CD4-positive, alpha-beta memory T cell (primary cell): Measurements from ENCODE around the gene EXOC4. TPM values are rescaled to one million over a fixed set of nuclear protein-coding genes. Genes with fewer than 3 reads are reported as not detected.

Experiments used
- CTCF ChIA-PET: fragments of 350-600 bp; sonication (Branson Sonifier 250); formaldehyde crosslinking; loops from one replicate; lab custom pipeline; 2021; ENCODE audit warnings: inconsistent platforms; ENCODE audit not compliant: partially characterized antibody; lab: Charles Lee
- POLR2A ChIA-PET: fragments of 350-600 bp; sonication (Branson Sonifier 250); formaldehyde crosslinking; loops from one replicate; lab custom pipeline; 2021; ENCODE audit not compliant: partially characterized antibody; lab: Charles Lee
- DNase-seq, 5 donors: peaks; one replicate each; pipeline versions ENCODE4 v3.0.0 to v3.0.0-alpha.2; 2020 to 2022; ENCODE audit warnings: mixed read lengths in 1 of 5
- H3K27ac ChIP-seq: one replicate; pipeline ENCODE4 v1.7.0; 2013; ENCODE audit warnings: low read depth, low read length
- H3K27me3 ChIP-seq: 2 replicates; pipeline ENCODE4 v1.7.0; 2013; ENCODE audit warnings: mild to moderate bottlenecking, low read length, moderate library complexity; ENCODE audit not compliant: insufficient read depth
- H3K36me3 ChIP-seq: 2 replicates; pipeline ENCODE4 v1.7.0; 2013; ENCODE audit warnings: mild to moderate bottlenecking, low read length, moderate library complexity; ENCODE audit not compliant: insufficient read depth
- H3K4me1 ChIP-seq: 2 replicates; pipeline ENCODE4 v1.7.0; 2013; ENCODE audit warnings: mild to moderate bottlenecking, low read length, moderate library complexity; ENCODE audit not compliant: insufficient read depth
- H3K4me3 ChIP-seq, 2 donors: one replicate each; pipeline ENCODE4 v1.7.0; 2013; ENCODE audit warnings: low read length in 2 of 2, mild to moderate bottlenecking in 1 of 2
- H3K9me3 ChIP-seq, 2 donors: one replicate each; pipeline ENCODE4 v1.7.0; 2013; ENCODE audit warnings: low read length in 2 of 2, control low read depth in 1 of 2; ENCODE audit not compliant: control insufficient read depth in 1 of 2
- H3K27ac Mint-ChIP-seq, 7 donors: one replicate each; pipeline ENCODE4 v1.8.0; 2020 to 2021; ENCODE audit warnings: mixed read lengths in 7 of 7, mild to moderate bottlenecking in 6 of 7, inconsistent platforms in 3 of 7, moderate library complexity in 3 of 7
- H3K27me3 Mint-ChIP-seq, 2 donors: one replicate each; pipeline ENCODE4 v1.8.0; 2020 to 2021; ENCODE audit warnings: mixed read lengths in 2 of 2
- H3K36me3 Mint-ChIP-seq, 2 donors: one replicate each; pipeline ENCODE4 v1.8.0; 2020 to 2021; ENCODE audit warnings: mixed read lengths in 2 of 2, inconsistent platforms in 1 of 2, mild to moderate bottlenecking in 1 of 2
- H3K4me1 Mint-ChIP-seq, 4 donors: one replicate each; pipeline ENCODE4 v1.8.0; 2020 to 2021; ENCODE audit warnings: mixed read lengths in 4 of 4, mild to moderate bottlenecking in 1 of 4
- H3K4me3 Mint-ChIP-seq, 8 donors: one replicate each; pipeline ENCODE4 v1.8.0; 2020 to 2021; ENCODE audit warnings: mixed read lengths in 8 of 8, mild to moderate bottlenecking in 7 of 8, moderate library complexity in 6 of 8, inconsistent platforms in 3 of 8
- H3K9me3 Mint-ChIP-seq, 8 donors: one replicate each; pipeline ENCODE4 v1.8.0; 2020 to 2021; ENCODE audit warnings: mixed read lengths in 8 of 8, mild to moderate bottlenecking in 5 of 8, inconsistent platforms in 3 of 8, moderate library complexity in 1 of 8
- intact Hi-C: fragments of 100-400 bp; cut with micrococcal nuclease; formaldehyde crosslinking; loops from one replicate; pipeline ENCODE4 v1.15.1; 2023
- polyA plus RNA-seq, 2 donors: library from polyadenylated mRNA; unstranded; fragments of 300-500 nt; fragmentation: Illumina TruSeq; gene quantifications; one replicate each; pipeline ENCODE4 v1.2.3, GENCODE V29; 2021
- total RNA-seq, 2 experiments: library from RNA; stranded (reverse); gene quantifications; one replicate each; pipeline ENCODE4 v1.2.3, GENCODE V29; 2021

The EXOC4 gene
- total and polyA plus RNA-seq, 4 experiments from 2014 or later: 33.8 to 81.2 (median 58.1) TPM

- Histone ChIP-seq H3K36me3 (no peaks in the 10 kb centered on the region), H3K4me3 (no peak overlapping the region), H3K27me3 (no peaks in the 10 kb centered on the region), H3K4me1 (peaks cover 11% of the 10 kb centered on the region), H3K9me3 (no peaks in the 10 kb centered on the region), H3K27ac (no peak overlapping the region)
- no peak for DNase-seq
- Mint-ChIP-seq H3K27ac (no peak overlapping the region), H3K27me3 (no peaks in the 10 kb centered on the region), H3K36me3 (peaks cover 4 to 27% of the 10 kb centered on the region in 2 donors), H3K4me3 (no peak overlapping the region), H3K9me3 (no peaks in the 10 kb centered on the region), H3K4me1 (peaks cover 15 to 25% (median 18%) of the 10 kb centered on the region in 4 donors)
- POLR2A ChIA-PET: no interaction called here
- CTCF ChIA-PET: no interaction called here
- intact Hi-C loops: no loop called here
These were observed 114.7 kb downstream of the EXOC4 start for GRCh38 chr7:133367561-133367960.

- H3K4me1 ChIP-seq: peaks cover 11% of the 10 kb centered on the region
- intact Hi-C loops: no loop called here
- H3K4me3 Mint-ChIP-seq: no peak overlapping the region
- peaks cover 15 to 25% (median 18%) of the 10 kb centered on the region in 4 donors for H3K4me1 Mint-ChIP-seq
- ChIA-PET CTCF (no interaction called here), POLR2A (no interaction called here)
- DNase-seq: no peak
- H3K27ac ChIP-seq: no peak overlapping the region
- H3K27me3 ChIP-seq: no peaks in the 10 kb centered on the region
- H3K9me3 Mint-ChIP-seq: no peaks in the 10 kb centered on the region
- H3K27me3 Mint-ChIP-seq: no peaks in the 10 kb centered on the region
- no peaks in the 10 kb centered on the region for H3K36me3 ChIP-seq
- no peak overlapping the region for H3K4me3 ChIP-seq
- H3K36me3 Mint-ChIP-seq: peaks cover 1 to 24% of the 10 kb centered on the region in 2 donors
- H3K9me3 ChIP-seq: no peaks in the 10 kb centered on the region
- no peak overlapping the region for H3K27ac Mint-ChIP-seq
These were observed 116.3 kb downstream of the EXOC4 start for GRCh38 chr7:133369130-133369529.

GRCh38 chr7:133371616-133372015, 118.7 kb downstream of the EXOC4 start:
- Histone ChIP-seq H3K4me3 (no peak overlapping the region), H3K9me3 (no peaks in the 10 kb centered on the region), H3K27ac (no peak overlapping the region), H3K36me3 (no peaks in the 10 kb centered on the region), H3K4me1 (no peaks in the 10 kb centered on the region), H3K27me3 (no peaks in the 10 kb centered on the region)
- no peaks in the 10 kb centered on the region for H3K27me3 Mint-ChIP-seq
- ChIA-PET POLR2A (no interaction called here), CTCF (no interaction called here)
- H3K4me3 Mint-ChIP-seq: no peak overlapping the region
- peaks cover 18 to 41% of the 10 kb centered on the region in 2 donors for H3K36me3 Mint-ChIP-seq
- H3K27ac Mint-ChIP-seq: no peak overlapping the region
- intact Hi-C loops: no loop called here
- peaks cover 0 to 2% (median 0%) of the 10 kb centered on the region in 8 donors for H3K9me3 Mint-ChIP-seq
- DNase-seq: no peak
- H3K4me1 Mint-ChIP-seq: peaks cover 4 to 10% (median 6%) of the 10 kb centered on the region in 4 donors

GRCh38 chr7:133372337-133372736, 119.5 kb downstream of the EXOC4 start:
- no peaks in the 10 kb centered on the region for H3K36me3 ChIP-seq
- no peaks in the 10 kb centered on the region for H3K9me3 ChIP-seq
- no peaks in the 10 kb centered on the region for H3K4me1 ChIP-seq
- H3K4me3 ChIP-seq: no peak overlapping the region
- ChIA-PET CTCF (no interaction called here), POLR2A (no interaction called here)
- no peak overlapping the region for H3K27ac ChIP-seq
- Mint-ChIP-seq H3K4me3 (no peak overlapping the region), H3K27me3 (no peaks in the 10 kb centered on the region), H3K9me3 (peaks cover 0 to 2% (median under 1%) of the 10 kb centered on the region in 8 donors), H3K36me3 (peaks cover 22 to 42% of the 10 kb centered on the region in 2 donors), H3K27ac (no peak overlapping the region), H3K4me1 (peaks cover 0 to 6% (median 5%) of the 10 kb centered on the region in 4 donors)
- intact Hi-C loops: no loop called here
- H3K27me3 ChIP-seq: no peaks in the 10 kb centered on the region
- DNase-seq: no peak

- ChIA-PET CTCF (no interaction called here), POLR2A (no interaction called here)
- Histone ChIP-seq H3K4me1 (no peaks in the 10 kb centered on the region), H3K36me3 (no peaks in the 10 kb centered on the region), H3K4me3 (no peak overlapping the region), H3K27ac (no peak overlapping the region), H3K9me3 (no peaks in the 10 kb centered on the region), H3K27me3 (no peaks in the 10 kb centered on the region)
- H3K9me3 Mint-ChIP-seq: peaks cover 0 to 4% (median 3%) of the 10 kb centered on the region in 8 donors
- no peak overlapping the region for H3K4me3 Mint-ChIP-seq
- peaks cover 28 to 45% of the 10 kb centered on the region in 2 donors for H3K36me3 Mint-ChIP-seq
- no peaks in the 10 kb centered on the region for H3K27me3 Mint-ChIP-seq
- H3K4me1 Mint-ChIP-seq: peaks cover 0 to 4% (median 4%) of the 10 kb centered on the region in 4 donors
- DNase-seq: no peak
- H3K27ac Mint-ChIP-seq: no peak overlapping the region
- intact Hi-C loops: no loop called here
These were observed 123.6 kb downstream of the EXOC4 start for GRCh38 chr7:133376514-133376913.

- H3K27me3 Mint-ChIP-seq: no peaks in the 10 kb centered on the region
- peak overlapping the region in 1 of 7 donors; percentile 16 for H3K27ac Mint-ChIP-seq
- CTCF ChIA-PET: no interaction called here
- intact Hi-C loops: no loop called here
- H3K27ac ChIP-seq: no peak overlapping the region
- POLR2A ChIA-PET: no interaction called here
- peaks cover 16 to 34% of the 10 kb centered on the region in 2 donors for H3K36me3 Mint-ChIP-seq
- no peaks in the 10 kb centered on the region for H3K4me1 ChIP-seq
- no peaks in the 10 kb centered on the region for H3K36me3 ChIP-seq
- H3K9me3 ChIP-seq: no peaks in the 10 kb centered on the region
- no peak overlapping the region for H3K4me3 ChIP-seq
- DNase-seq: no peak
- no peaks in the 10 kb centered on the region for H3K27me3 ChIP-seq
- H3K4me3 Mint-ChIP-seq: no peak overlapping the region
- peaks cover 0 to 4% (median 3%) of the 10 kb centered on the region in 8 donors for H3K9me3 Mint-ChIP-seq
- peaks cover 4 to 11% (median 9%) of the 10 kb centered on the region in 4 donors for H3K4me1 Mint-ChIP-seq
These were observed 129.1 kb downstream of the EXOC4 start for GRCh38 chr7:133381965-133382364.

- peaks cover 4 to 11% (median 9%) of the 10 kb centered on the region in 4 donors for H3K4me1 Mint-ChIP-seq
- no peaks in the 10 kb centered on the region for H3K4me1 ChIP-seq
- no peaks in the 10 kb centered on the region for H3K36me3 ChIP-seq
- ChIA-PET POLR2A (no interaction called here), CTCF (no interaction called here)
- peaks cover 0 to 2% (median 0%) of the 10 kb centered on the region in 8 donors for H3K9me3 Mint-ChIP-seq
- H3K27me3 ChIP-seq: no peaks in the 10 kb centered on the region
- H3K36me3 Mint-ChIP-seq: peaks cover 12 to 36% of the 10 kb centered on the region in 2 donors
- intact Hi-C loops: no loop called here
- H3K27ac Mint-ChIP-seq: no peak overlapping the region
- no peak overlapping the region for H3K4me3 Mint-ChIP-seq
- H3K9me3 ChIP-seq: no peaks in the 10 kb centered on the region
- DNase-seq: no peak
- H3K27me3 Mint-ChIP-seq: no peaks in the 10 kb centered on the region
- no peak overlapping the region for H3K4me3 ChIP-seq
- H3K27ac ChIP-seq: no peak overlapping the region
These were observed 130.1 kb downstream of the EXOC4 start for GRCh38 chr7:133382775-133383559.
